Measurements from ENCODE around the gene TRPM2.

DNA sequence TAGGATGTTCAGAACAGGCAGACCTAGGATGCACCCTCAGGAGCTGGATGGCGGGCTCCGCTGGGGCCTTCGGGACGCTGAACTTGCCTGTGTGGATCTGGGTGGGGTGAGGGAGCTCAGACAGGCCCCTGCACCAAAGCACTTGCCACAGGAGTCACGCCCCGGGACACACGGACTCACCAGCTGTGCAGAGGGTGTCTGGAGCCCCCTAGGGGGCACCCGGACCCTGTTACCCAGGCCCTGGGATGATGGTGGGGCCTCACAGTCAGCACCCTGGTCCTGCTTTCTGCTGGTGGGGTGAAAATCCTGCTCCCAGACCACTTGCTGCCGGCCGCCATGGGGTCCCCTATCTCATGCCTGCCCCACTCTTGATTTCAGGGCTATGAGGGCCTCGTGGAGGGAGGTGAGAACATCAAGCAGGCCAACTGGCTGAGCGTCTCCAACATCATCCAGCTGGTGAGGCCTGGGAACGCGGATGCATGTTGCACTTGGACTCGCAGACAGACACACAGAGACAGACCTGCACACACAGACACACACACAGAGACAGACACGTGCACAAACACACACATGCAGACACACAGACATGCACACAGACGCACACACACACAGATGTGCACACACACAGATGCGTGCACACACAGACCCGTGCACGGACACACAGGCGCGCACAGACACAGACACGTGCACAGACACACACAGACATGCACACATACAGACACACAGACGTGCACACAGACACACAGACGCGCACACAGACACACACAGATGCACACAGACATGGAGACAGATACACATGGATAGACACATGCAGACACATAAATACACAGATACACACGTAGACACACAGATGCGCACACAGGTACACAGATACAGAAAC lies 42.6 kb upstream of the TRPM2 start:
- TF ChIP-seq CTCF (IDR thresholded peaks at IDR 0.05) (no peak), POLR2A (IDR thresholded peaks at IDR 0.05) (no peak)
